PFSK-1 (cell line): ENCODE measurements around the gene CRISPLD2.

Experiments used
- FOXP2 ChIP-seq: optimal IDR thresholded peaks from 2 replicates; pipeline ENCODE3; 2011; ENCODE audit warnings: borderline replicate concordance, control low read depth, inconsistent platforms; ENCODE audit not compliant: insufficient read depth; ENCODE audit errors: extremely low read length, extremely low read depth
- POLR2AphosphoS5 ChIP-seq: IDR thresholded peaks from 2 replicates; pipeline ENCODE4 v1.6.1; 2012; ENCODE audit warnings: low read depth, mild to moderate bottlenecking, control low read depth, low read length, moderate library complexity
- REST ChIP-seq, 2 experiments: IDR thresholded peaks; 2 replicates each; pipeline versions ENCODE4 v1.6.1 to v1.8.0; 2011 to 2012; ENCODE audit warnings: low read depth in 2 of 2, low read length in 2 of 2, control low read depth in 1 of 2, inconsistent platforms in 1 of 2, mild to moderate bottlenecking in 1 of 2, moderate library complexity in 1 of 2; ENCODE audit not compliant: insufficient read depth in 1 of 2
- SIN3A ChIP-seq: IDR thresholded peaks from 2 replicates; pipeline ENCODE4 v1.6.1; 2012; ENCODE audit warnings: mild to moderate bottlenecking, low read length, moderate library complexity, borderline replicate concordance; ENCODE audit not compliant: insufficient read depth
- TAF1 ChIP-seq: IDR thresholded peaks from 2 replicates; pipeline ENCODE4 v1.6.1; 2012; ENCODE audit warnings: low read length, control low read depth, borderline replicate concordance; ENCODE audit not compliant: insufficient read depth

Gene CRISPLD2

GRCh38 chr16:84810518-84811273 is 9.1 kb upstream of the CRISPLD2 start:
- TF ChIP-seq FOXP2 = no peak
- no peak for TF ChIP-seq REST (IDR thresholded peaks at IDR 0.05; ENCODE audit: insufficient read depth in 1 of 2, low read depth in 2 of 2, low read length in 2 of 2)
- TF ChIP-seq SIN3A = no peak
- TF ChIP-seq TAF1 = no peak
- TF ChIP-seq POLR2AphosphoS5 = no peak

GRCh38 chr16:84811529-84811928 is 8.3 kb upstream of the CRISPLD2 start:
- TF ChIP-seq POLR2AphosphoS5 = no peak
- TF ChIP-seq REST (IDR thresholded peaks at IDR 0.05; ENCODE audit: insufficient read depth in 1 of 2, low read depth in 2 of 2, low read length in 2 of 2) = no peak
- no peak for TF ChIP-seq TAF1
- no peak for TF ChIP-seq FOXP2
- no peak for TF ChIP-seq SIN3A

- TF ChIP-seq REST (IDR thresholded peaks at IDR 0.05; ENCODE audit: insufficient read depth in 1 of 2, low read depth in 2 of 2, low read length in 2 of 2) (no peak), FOXP2 (no peak), TAF1 (no peak), POLR2AphosphoS5 (no peak), SIN3A (no peak)
Measured at GRCh38 chr16:84813141-84813934, 6.4 kb upstream of the CRISPLD2 start.

- no peak for TF ChIP-seq TAF1
- TF ChIP-seq POLR2AphosphoS5 = no peak
- TF ChIP-seq REST (IDR thresholded peaks at IDR 0.05; ENCODE audit: insufficient read depth in 1 of 2, low read depth in 2 of 2, low read length in 2 of 2) = no peak
- no peak for TF ChIP-seq FOXP2
- no peak for TF ChIP-seq SIN3A
Measured at GRCh38 chr16:84815462-84815861, 4.3 kb upstream of the CRISPLD2 start.
